T-helper 2 cell treated with Interferon-gamma antibody and Interleukin-4, amounts not matched to agents 5 μg/mL and 100 μg/mL, for 36 hours (primary cell): ENCODE data around the gene SCYGR1.

Source experiments
- DNase-seq: peaks from one replicate; pipeline ENCODE4 v3.0.0; 2021; ENCODE audit warnings: low spot score
- H3K27ac Mint-ChIP-seq: one replicate; pipeline ENCODE4 v1.8.0; 2021; ENCODE audit warnings: mild to moderate bottlenecking, mixed read lengths
- H3K27me3 Mint-ChIP-seq: one replicate; pipeline ENCODE4 v1.8.0; 2021; ENCODE audit warnings: low read depth, mixed read lengths
- H3K36me3 Mint-ChIP-seq: one replicate; pipeline ENCODE4 v1.8.0; 2021; ENCODE audit warnings: low read depth, mixed read lengths
- H3K4me1 Mint-ChIP-seq: one replicate; pipeline ENCODE4 v1.8.0; 2021; ENCODE audit warnings: low read depth, mixed read lengths
- H3K4me3 Mint-ChIP-seq: one replicate; pipeline ENCODE4 v1.8.0; 2022; ENCODE audit warnings: mild to moderate bottlenecking, moderate library complexity, mixed read lengths
- H3K9me3 Mint-ChIP-seq: one replicate; pipeline ENCODE4 v1.8.0; 2021; ENCODE audit warnings: mixed read lengths

SCYGR1 gene

GRCh38 chr2:227341553-227341952 lies 46.2 kb downstream of the SCYGR1 start:
- no peaks in the 10 kb centered on the region for H3K27me3 Mint-ChIP-seq
- H3K27ac Mint-ChIP-seq, result no peak overlapping the region
- H3K4me3 Mint-ChIP-seq, result no peak overlapping the region

DNA sequence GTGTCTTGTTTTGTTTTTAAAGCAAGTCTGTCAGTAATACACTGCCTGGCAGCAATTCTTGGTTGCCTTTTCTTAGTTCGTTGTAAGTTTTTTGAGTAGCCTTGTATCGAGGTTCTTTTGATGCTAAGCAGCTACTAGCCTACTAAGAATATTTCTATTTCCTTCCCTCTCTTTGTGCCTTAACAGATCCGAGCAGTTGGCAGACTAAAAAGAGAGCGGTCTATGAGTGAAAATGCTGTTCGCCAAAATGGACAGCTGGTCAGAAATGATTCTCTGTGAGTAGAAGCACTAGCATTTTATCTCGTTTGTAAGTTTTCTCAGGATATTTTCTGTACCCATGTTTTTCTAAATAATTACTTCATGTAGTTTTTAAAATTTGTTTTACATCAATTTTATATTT lies 47.6 kb downstream of the SCYGR1 start:
- no peak overlapping the region for H3K27ac Mint-ChIP-seq
- no peaks in the 10 kb centered on the region for H3K9me3 Mint-ChIP-seq
- no peak for DNase-seq
- H3K4me3 Mint-ChIP-seq, result no peak overlapping the region
- H3K27me3 Mint-ChIP-seq, result no peaks in the 10 kb centered on the region
- H3K4me1 Mint-ChIP-seq, result peaks cover 11% of the 10 kb centered on the region
- peaks cover 29% of the 10 kb centered on the region for H3K36me3 Mint-ChIP-seq

More at GRCh38 chr2:227341553-227341952, 46.2 kb downstream of the SCYGR1 start:
- no peaks in the 10 kb centered on the region for H3K4me1 Mint-ChIP-seq
- no peaks in the 10 kb centered on the region for H3K9me3 Mint-ChIP-seq
- peaks cover 14% of the 10 kb centered on the region for H3K36me3 Mint-ChIP-seq
- DNase-seq, result no peak

- no peak overlapping the region for H3K4me3 Mint-ChIP-seq
- H3K9me3 Mint-ChIP-seq, result no peaks in the 10 kb centered on the region
- no peak overlapping the region for H3K27ac Mint-ChIP-seq
- no peaks in the 10 kb centered on the region for H3K27me3 Mint-ChIP-seq
- peaks cover 37% of the 10 kb centered on the region for H3K36me3 Mint-ChIP-seq
- DNase-seq, result no peak
- peaks cover 20% of the 10 kb centered on the region for H3K4me1 Mint-ChIP-seq
Measured at GRCh38 chr2:227339098-227339599, 48.6 kb downstream of the SCYGR1 start.
